ENCODE results near the gene ENTPD3. TPM values are rescaled to one million over a fixed set of nuclear protein-coding genes. Genes with fewer than 3 reads are reported as not detected.

ENTPD3 gene
- total and polyA plus RNA-seq, 2 donors (not counting 1 experiment from before 2014, with no cell fraction given): not detected

- no peaks in the 10 kb centered on the region for H3K27me3 Mint-ChIP-seq
- H3K4me1 Mint-ChIP-seq: no peaks in the 10 kb centered on the region
- H3K27ac Mint-ChIP-seq: no peak overlapping the region
Measured at GRCh38 chr3:40427045-40427669, 40.2 kb downstream of the ENTPD3 start.

GRCh38 chr3:40432793-40433192, 45.8 kb downstream of the ENTPD3 start:
- H3K9me3 Mint-ChIP-seq (ENCODE audit: insufficient read depth): no peaks in the 10 kb centered on the region
- H3K4me1 ChIP-seq (ENCODE audit: control insufficient read depth in 2 of 2, insufficient read depth in 2 of 2, low read length in 2 of 2): no peaks in the 10 kb centered on the region
- ChIA-PET CTCF (interaction anchor here (0.5 kb wide), 1 partner anchor 1024 kb away, joined by 4 read pairs; no protein-coding TSS in a partner anchor), POLR2A (no interaction called here)
- H3K9me3 ChIP-seq (ENCODE audit: control extremely low read depth in 1 of 3, control insufficient read depth in 2 of 3, insufficient read depth in 1 of 3, low read length in 2 of 3): no peaks in the 10 kb centered on the region
- TF ChIP-seq EZH2 (IDR thresholded peaks at IDR 0.05; ENCODE audit: borderline replicate concordance, insufficient read depth, low read depth, low read length, poor library complexity, severe bottlenecking): no peak
- TF ChIP-seq, protein P1, sequence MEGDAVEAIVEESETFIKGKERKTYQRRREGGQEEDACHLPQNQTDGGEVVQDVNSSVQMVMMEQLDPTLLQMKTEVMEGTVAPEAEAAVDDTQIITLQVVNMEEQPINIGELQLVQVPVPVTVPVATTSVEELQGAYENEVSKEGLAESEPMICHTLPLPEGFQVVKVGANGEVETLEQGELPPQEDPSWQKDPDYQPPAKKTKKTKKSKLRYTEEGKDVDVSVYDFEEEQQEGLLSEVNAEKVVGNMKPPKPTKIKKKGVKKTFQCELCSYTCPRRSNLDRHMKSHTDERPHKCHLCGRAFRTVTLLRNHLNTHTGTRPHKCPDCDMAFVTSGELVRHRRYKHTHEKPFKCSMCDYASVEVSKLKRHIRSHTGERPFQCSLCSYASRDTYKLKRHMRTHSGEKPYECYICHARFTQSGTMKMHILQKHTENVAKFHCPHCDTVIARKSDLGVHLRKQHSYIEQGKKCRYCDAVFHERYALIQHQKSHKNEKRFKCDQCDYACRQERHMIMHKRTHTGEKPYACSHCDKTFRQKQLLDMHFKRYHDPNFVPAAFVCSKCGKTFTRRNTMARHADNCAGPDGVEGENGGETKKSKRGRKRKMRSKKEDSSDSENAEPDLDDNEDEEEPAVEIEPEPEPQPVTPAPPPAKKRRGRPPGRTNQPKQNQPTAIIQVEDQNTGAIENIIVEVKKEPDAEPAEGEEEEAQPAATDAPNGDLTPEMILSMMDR (IDR thresholded peaks at IDR 0.05): no peak
- no CpG with 5 or more reads among the region's 2 CpGs for WGBS (ENCODE audit: insufficient coverage)
- no peak for DNase-seq
- no peak overlapping the region for H3K4me3 Mint-ChIP-seq
- intact Hi-C loops (cut with micrococcal nuclease): no loop called here
- H2AFZ ChIP-seq (ENCODE audit: insufficient read depth, low read depth, low read length, poor library complexity, severe bottlenecking): no peak overlapping the region
- H3K27ac Mint-ChIP-seq: no peak overlapping the region
- no peak overlapping the region for H3K4me2 ChIP-seq (replicated peaks; ENCODE audit: low read depth, low read length, poor library complexity, severe bottlenecking)
- H3K9ac ChIP-seq (ENCODE audit: low read length): no peak overlapping the region
- ATAC-seq (ENCODE audit: low read depth): no peak
- H3K4me1 Mint-ChIP-seq: no peaks in the 10 kb centered on the region
- H3K27me3 Mint-ChIP-seq: no peaks in the 10 kb centered on the region
- no peaks in the 10 kb centered on the region for H3K36me3 ChIP-seq (replicated peaks in 1 of 2; ENCODE audit: control extremely low read depth in 1 of 2, control insufficient read depth in 1 of 2, extremely low read depth in 1 of 2, insufficient read depth in 2 of 2, low read length in 1 of 2)
- no peak overlapping the region for H3K4me3 ChIP-seq (ENCODE audit: control extremely low read depth in 1 of 5, extremely low read depth in 1 of 5, insufficient read depth in 1 of 5, low read depth in 2 of 5, low read length in 4 of 5)
- H3K27me3 ChIP-seq (replicated peaks in 1 of 4; ENCODE audit: control extremely low read depth in 1 of 4, control insufficient read depth in 3 of 4, insufficient read depth in 4 of 4, low read length in 3 of 4): no peaks in the 10 kb centered on the region
- H3K79me2 ChIP-seq (ENCODE audit: control insufficient read depth, insufficient read depth, low read length): no peaks in the 10 kb centered on the region
- no peak overlapping the region for H3K27ac ChIP-seq (ENCODE audit: low read length in 2 of 2)
- H4K20me1 ChIP-seq (ENCODE audit: control insufficient read depth, insufficient read depth, low read length, poor library complexity, severe bottlenecking): no peaks in the 10 kb centered on the region

More at GRCh38 chr3:40427045-40427669, 40.2 kb downstream of the ENTPD3 start:
- Histone ChIP-seq H3K4me2 (replicated peaks; ENCODE audit: low read depth, low read length, poor library complexity, severe bottlenecking) (no peak overlapping the region), H3K4me3 (ENCODE audit: control extremely low read depth in 1 of 5, extremely low read depth in 1 of 5, insufficient read depth in 1 of 5, low read depth in 2 of 5, low read length in 4 of 5) (no peak overlapping the region), H3K9me3 (ENCODE audit: control extremely low read depth in 1 of 3, control insufficient read depth in 2 of 3, insufficient read depth in 1 of 3, low read length in 2 of 3) (no peaks in the 10 kb centered on the region), H2AFZ (ENCODE audit: insufficient read depth, low read depth, low read length, poor library complexity, severe bottlenecking) (no peak overlapping the region), H3K27ac (ENCODE audit: low read length in 2 of 2) (no peak overlapping the region), H3K9ac (ENCODE audit: low read length) (no peak overlapping the region), H3K4me1 (ENCODE audit: control insufficient read depth in 2 of 2, insufficient read depth in 2 of 2, low read length in 2 of 2) (no peaks in the 10 kb centered on the region), H4K20me1 (ENCODE audit: control insufficient read depth, insufficient read depth, low read length, poor library complexity, severe bottlenecking) (no peaks in the 10 kb centered on the region), H3K79me2 (ENCODE audit: control insufficient read depth, insufficient read depth, low read length) (no peaks in the 10 kb centered on the region), H3K36me3 (replicated peaks in 1 of 2; ENCODE audit: control extremely low read depth in 1 of 2, control insufficient read depth in 1 of 2, extremely low read depth in 1 of 2, insufficient read depth in 2 of 2, low read length in 1 of 2) (no peaks in the 10 kb centered on the region), H3K27me3 (replicated peaks in 1 of 4; ENCODE audit: control extremely low read depth in 1 of 4, control insufficient read depth in 3 of 4, insufficient read depth in 4 of 4, low read length in 3 of 4) (no peaks in the 10 kb centered on the region)
- ATAC-seq (ENCODE audit: low read depth) (no peak), DNase-seq (no peak)
- Mint-ChIP-seq H3K9me3 (ENCODE audit: insufficient read depth) (no peaks in the 10 kb centered on the region), H3K4me3 (no peak overlapping the region)
- CTCF ChIA-PET: no interaction called here
- TF ChIP-seq, protein P1 (IDR thresholded peaks at IDR 0.05): no peak
- no peak for TF ChIP-seq EZH2 (IDR thresholded peaks at IDR 0.05; ENCODE audit: borderline replicate concordance, insufficient read depth, low read depth, low read length, poor library complexity, severe bottlenecking)
- POLR2A ChIA-PET: no interaction called here
- intact Hi-C loops (cut with micrococcal nuclease): no loop called here
- WGBS (ENCODE audit: insufficient coverage): 91% methylated on average over 6 of the region's 8 CpGs
